BE2C (cell line): ENCODE data around the gene RBPJL.

Experiments
- DNase-seq: peaks from one replicate; pipeline ENCODE4 v3.0.0-alpha.2; 2020
- H3K27me3 ChIP-seq: fragments of 250-450 bp; sonication (Bioruptor Pico); 2 replicates; pipeline ENCODE4 v1.5.1; 2020; ENCODE audit warnings: mild to moderate bottlenecking
- H3K36me3 ChIP-seq: fragments of 250-450 bp; sonication (Bioruptor Pico); 2 replicates; pipeline ENCODE4 v1.5.1; 2020; ENCODE audit warnings: mild to moderate bottlenecking
- H3K4me1 ChIP-seq: fragments of 250-450 bp; sonication (Bioruptor Pico); 2 replicates; pipeline ENCODE4 v1.5.1; 2020
- H3K4me3 ChIP-seq: 2 replicates; pipeline ENCODE4 v1.5.1; 2011; ENCODE audit warnings: low read depth, low read length
- H3K9me3 ChIP-seq: fragments of 250-450 bp; sonication (Bioruptor Pico); 2 replicates; pipeline ENCODE4 v1.5.1; 2020
- TF ChIP-seq, protein P1 (sequence below): IDR thresholded peaks from 2 replicates; pipeline ENCODE4 v1.5.1; 2012; ENCODE audit warnings: mild to moderate bottlenecking, low read depth, low read length

RBPJL gene

DNA sequence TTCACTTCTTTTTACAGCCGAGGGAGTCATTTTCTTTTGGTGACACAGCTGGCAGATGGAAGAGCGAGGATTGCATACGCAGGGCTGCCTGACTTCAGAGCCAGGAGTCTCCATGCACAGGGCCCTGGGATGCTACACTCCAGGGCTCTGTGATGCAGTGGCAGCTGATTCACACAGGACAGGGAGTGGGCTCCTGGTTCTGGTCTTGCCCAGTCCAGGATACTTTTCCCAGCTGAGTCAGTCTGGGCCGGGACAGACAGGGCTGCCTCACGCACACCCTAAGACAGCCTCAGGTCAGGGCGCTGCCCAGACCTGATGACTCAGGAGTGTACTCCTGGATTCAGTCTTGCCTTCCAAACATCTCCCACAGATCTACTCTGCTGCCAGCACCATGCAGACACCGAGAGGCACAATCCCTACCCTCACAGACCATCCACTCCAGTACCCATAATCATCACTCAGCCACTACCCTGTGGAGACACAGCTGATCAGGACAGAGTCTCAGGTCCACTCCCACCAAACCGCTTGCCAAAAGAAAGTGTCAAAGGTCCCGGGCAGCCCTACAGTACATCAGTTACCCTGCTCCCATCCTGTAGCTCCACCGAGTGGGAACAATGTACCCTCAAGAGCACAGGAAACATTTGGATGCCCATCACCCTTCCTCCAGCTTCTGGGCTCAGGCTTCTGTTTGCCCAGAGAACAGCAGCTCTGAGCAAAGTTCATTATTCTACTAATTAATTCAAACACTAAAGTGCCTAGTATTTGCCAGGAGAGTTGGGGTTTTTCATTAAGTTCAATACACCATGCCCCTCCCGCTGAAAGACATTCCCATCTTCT is 30.1 kb downstream of the RBPJL start:
- Histone ChIP-seq H3K36me3 (no peaks in the 10 kb centered on the region), H3K9me3 (no peaks in the 10 kb centered on the region), H3K27me3 (no peaks in the 10 kb centered on the region), H3K4me1 (peaks cover 10% of the 10 kb centered on the region), H3K4me3 (no peak overlapping the region)
- TF ChIP-seq, protein P1, sequence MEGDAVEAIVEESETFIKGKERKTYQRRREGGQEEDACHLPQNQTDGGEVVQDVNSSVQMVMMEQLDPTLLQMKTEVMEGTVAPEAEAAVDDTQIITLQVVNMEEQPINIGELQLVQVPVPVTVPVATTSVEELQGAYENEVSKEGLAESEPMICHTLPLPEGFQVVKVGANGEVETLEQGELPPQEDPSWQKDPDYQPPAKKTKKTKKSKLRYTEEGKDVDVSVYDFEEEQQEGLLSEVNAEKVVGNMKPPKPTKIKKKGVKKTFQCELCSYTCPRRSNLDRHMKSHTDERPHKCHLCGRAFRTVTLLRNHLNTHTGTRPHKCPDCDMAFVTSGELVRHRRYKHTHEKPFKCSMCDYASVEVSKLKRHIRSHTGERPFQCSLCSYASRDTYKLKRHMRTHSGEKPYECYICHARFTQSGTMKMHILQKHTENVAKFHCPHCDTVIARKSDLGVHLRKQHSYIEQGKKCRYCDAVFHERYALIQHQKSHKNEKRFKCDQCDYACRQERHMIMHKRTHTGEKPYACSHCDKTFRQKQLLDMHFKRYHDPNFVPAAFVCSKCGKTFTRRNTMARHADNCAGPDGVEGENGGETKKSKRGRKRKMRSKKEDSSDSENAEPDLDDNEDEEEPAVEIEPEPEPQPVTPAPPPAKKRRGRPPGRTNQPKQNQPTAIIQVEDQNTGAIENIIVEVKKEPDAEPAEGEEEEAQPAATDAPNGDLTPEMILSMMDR: no peak
- no peak for DNase-seq

DNA sequence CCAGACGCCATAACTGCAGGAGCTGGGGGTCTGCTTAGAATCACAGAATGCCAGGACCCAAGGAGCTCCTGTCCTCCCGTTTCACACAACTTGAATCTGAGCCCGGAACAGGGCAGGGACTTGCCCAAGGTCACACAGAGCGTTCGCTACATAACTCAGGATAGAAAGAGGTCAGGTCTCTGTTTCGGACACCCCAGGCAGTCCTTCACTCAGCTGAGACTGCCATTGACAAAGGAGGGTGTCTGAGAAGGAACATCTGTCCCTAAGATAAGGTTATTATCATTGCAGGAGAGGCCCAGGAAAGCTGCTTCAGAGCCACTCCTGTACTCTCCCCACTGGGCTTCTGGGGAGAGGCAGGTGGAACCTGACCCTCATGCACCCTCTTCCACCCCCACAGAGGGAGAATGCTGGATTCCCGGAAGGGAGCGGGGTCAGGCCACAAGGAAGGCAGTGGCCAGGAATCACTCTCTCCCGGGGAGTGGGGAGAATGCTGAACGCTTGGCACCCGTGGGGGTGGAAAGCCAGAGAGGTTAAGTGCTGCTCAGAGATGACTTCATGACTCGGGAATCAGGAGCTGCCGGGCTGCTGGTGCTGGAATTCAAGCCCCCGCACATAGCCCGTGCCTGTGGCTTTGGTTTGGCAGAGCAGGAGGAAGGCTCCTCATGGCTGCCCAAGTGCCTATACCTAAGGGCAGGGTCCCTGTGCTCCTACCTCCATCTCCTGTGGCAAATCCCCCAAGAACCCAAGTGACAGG is 30.9 kb downstream of the RBPJL start:
- TF ChIP-seq, protein P1: no peak
- H3K4me3 ChIP-seq: no peak overlapping the region
- no peaks in the 10 kb centered on the region for H3K36me3 ChIP-seq
- no peak for DNase-seq
- no peaks in the 10 kb centered on the region for H3K9me3 ChIP-seq
- peaks cover 15% of the 10 kb centered on the region for H3K4me1 ChIP-seq
- H3K27me3 ChIP-seq: no peaks in the 10 kb centered on the region

DNA sequence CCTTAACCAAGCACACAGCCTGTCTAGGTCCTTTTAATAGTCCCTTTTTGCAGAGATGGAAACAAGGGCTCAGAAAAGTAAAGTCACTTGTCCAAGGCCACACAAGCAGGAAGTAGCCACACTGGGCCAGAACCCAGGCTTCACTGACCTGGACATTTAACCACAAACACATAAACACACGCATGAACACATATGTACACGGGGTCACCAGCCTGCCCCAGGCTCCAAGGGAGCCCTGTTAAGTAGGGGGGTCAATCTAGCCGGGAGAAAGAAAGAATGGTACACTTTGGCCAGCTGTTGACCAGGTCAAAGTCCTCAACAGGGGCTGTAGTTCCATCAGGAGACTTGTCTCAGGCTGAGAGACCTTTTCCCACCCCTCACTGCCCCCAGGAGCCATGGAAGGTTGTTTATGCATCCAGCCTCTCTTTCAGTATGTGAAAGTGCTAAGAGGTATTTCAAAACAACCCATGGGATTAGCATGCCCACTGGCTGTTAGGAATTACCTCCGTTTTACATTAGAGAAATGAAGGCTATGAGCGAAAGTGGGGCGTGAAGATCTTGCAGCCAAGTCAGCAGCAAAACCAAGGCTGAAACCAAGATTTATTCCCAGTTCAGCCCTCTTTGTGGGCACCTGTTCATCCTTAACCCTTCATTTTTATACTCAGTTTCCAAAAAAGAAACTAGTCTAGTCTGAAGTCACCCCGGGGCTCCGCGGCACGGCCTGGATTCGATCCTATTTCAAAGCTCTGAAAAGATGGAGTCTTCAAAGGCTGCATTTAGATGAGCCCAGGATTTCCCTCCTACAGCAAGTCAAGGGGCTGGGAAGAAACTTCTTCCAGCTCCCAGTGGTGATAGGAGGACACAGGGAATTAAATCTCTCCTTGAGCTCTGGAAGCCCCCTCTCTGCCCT is 31.7 kb downstream of the RBPJL start:
- Histone ChIP-seq H3K4me3 (no peak overlapping the region), H3K4me1 (peaks cover 23% of the 10 kb centered on the region), H3K9me3 (no peaks in the 10 kb centered on the region), H3K36me3 (no peaks in the 10 kb centered on the region), H3K27me3 (no peaks in the 10 kb centered on the region)
- TF ChIP-seq, protein P1: no peak
- no peak for DNase-seq

DNA sequence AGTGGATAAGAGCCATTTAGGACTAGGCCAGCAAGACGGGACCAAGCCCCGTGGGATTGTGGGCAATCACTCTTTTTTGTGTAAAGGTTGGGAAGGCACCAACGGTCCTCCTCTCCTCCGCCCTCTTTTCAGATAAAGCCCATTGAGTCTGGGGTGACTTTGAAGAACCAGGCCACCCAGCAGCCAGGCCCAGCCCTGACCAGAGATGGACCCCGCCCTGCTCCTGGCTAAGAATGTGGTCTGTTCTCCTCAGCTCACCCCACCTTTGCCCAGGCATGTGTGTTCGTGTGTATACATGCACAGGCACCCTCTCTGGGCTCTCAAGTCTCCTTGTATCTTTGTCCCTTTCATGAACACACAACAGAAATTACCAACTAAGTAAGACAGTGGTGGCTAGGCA is 32.4 kb downstream of the RBPJL start:
- DNase-seq: no peak
- no peak overlapping the region for H3K4me3 ChIP-seq
- peaks cover 30% of the 10 kb centered on the region for H3K4me1 ChIP-seq
- H3K9me3 ChIP-seq: no peaks in the 10 kb centered on the region
- TF ChIP-seq, protein P1: no peak
- no peaks in the 10 kb centered on the region for H3K36me3 ChIP-seq
- no peaks in the 10 kb centered on the region for H3K27me3 ChIP-seq

DNA sequence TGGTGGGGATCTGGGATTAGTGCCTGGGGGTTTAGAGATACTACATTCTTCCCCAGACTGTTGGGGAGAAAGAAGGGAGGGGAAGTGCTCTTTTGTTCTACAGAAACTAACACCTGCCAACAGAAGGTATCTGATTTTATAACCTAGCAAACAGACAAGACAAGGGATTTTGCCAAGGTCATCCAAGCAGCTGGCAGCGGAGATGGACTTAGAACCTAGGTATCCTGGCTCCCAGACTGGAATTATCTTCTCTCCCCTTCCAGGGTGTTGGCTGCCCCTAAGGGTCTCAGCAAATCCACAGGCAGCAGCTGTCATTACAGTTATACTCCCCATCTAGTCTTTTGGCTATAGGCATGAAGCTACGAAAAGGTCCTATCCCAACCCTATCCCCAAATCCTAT is 33.2 kb downstream of the RBPJL start:
- DNase-seq: no peak
- Histone ChIP-seq H3K36me3 (no peaks in the 10 kb centered on the region), H3K4me3 (no peak overlapping the region), H3K9me3 (no peaks in the 10 kb centered on the region), H3K27me3 (no peaks in the 10 kb centered on the region), H3K4me1 (peaks cover 30% of the 10 kb centered on the region)
- TF ChIP-seq, protein P1: no peak
